C4-2B (cell line): ENCODE results near the gene NSUN6.
"Not testable (repeated sequence)": the region's sequence is repeated elsewhere in the genome, so short reads cannot be mapped to it uniquely, and the experiment has no call there.

ENCODE experiments used
- ZFX ChIP-seq: fragments of 450-650 bp; IDR thresholded peaks from 2 replicates; pipeline ENCODE4 v1.6.1; 2017
- TF ChIP-seq, protein P1 (sequence below): fragments of 450-650 bp; conservative IDR thresholded peaks from 2 replicates; pipeline ENCODE4 v1.5.1; 2017; ENCODE audit warnings: mild to moderate bottlenecking

DNA sequence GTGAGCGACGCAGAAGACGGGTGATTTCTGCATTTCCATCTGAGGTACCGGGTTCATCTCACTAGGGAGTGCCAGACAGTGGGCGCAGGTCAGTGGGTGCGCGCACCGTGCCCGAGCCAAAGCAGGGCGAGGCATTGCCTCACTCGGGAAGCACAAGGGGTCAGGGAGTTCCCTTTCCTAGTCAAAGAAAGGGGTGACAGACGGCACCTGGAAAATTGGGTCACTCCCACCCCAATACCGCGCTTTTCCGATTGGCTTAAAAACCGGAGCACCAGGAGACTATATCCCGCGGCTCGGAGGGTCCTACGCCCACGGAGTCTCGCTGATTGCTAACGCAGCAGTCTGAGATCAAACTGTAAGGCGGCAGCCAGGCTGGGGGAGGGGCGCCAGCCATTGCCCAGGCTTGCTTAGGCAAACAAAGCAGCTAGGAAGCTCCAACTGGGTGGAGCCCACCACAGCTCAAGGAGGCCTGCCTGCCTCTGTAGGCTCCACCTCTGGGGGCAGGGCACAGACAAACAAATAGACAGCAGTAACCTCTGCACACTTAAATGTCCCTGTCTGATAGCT, 23.9 kb downstream of the NSUN6 start:
- TF ChIP-seq, protein P1, sequence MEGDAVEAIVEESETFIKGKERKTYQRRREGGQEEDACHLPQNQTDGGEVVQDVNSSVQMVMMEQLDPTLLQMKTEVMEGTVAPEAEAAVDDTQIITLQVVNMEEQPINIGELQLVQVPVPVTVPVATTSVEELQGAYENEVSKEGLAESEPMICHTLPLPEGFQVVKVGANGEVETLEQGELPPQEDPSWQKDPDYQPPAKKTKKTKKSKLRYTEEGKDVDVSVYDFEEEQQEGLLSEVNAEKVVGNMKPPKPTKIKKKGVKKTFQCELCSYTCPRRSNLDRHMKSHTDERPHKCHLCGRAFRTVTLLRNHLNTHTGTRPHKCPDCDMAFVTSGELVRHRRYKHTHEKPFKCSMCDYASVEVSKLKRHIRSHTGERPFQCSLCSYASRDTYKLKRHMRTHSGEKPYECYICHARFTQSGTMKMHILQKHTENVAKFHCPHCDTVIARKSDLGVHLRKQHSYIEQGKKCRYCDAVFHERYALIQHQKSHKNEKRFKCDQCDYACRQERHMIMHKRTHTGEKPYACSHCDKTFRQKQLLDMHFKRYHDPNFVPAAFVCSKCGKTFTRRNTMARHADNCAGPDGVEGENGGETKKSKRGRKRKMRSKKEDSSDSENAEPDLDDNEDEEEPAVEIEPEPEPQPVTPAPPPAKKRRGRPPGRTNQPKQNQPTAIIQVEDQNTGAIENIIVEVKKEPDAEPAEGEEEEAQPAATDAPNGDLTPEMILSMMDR: not testable (repeated sequence)
- TF ChIP-seq ZFX: not testable (repeated sequence)
